Measurements from ENCODE around the gene MRPL24.
A peak's percentile ranks its signal among the peaks of the same experiment; 100 is the strongest.

The MRPL24 gene

DNA sequence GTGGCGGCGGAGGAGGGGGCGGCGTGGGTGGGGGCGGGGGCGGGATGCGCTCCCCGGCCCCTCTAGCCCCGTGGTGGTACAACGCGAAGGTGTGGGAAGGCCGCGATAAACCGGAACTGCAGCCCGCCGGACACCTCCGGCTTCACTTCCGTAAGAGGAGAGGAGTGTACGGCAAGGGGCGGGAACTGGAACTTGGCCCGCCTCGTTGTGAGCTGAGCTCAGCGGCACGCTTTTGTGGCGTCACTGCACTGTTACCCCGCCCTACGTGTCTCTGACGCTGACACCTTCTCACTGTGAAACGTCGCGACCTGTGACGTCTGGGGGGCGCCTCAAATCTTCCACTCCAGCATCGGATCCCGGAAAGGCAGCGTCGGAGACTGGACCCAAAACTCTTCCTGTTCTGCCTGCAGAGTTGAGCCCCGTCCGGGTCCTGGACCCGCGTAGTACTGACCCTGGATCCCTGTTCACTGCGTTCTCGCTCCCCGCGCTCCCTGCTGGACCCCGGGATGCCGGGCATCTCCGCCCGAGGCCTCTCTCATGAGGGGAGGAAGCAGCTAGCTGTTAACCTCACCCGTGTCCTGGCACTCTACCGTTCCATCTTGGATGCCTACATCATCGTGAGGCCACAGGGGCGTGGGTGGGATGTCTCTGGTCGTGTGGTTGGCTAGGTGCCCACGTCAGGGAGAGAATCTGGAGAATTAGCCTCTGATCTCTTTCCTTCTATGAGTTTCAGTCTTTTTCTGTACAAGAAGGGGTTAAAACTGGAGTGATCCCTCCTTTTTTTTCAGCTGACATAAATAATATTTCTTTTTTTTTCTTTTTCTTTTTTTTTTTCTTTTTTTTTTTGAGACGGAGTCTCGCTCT, 12.1 kb downstream of the MRPL24 start, which contains the start of gene ISG20L2:
Gene ISG20L2, minus strand, starts transcription at position 168 of the 864 bp plus-strand sequence. CDS start 1,114 bp downstream, outside the sequence.
- Histone ChIP-seq H3K4me3 (ENCODE audit: low read length) (peak within 1 kb of the TSS; percentile 98), H3K9me3 (ENCODE audit: control insufficient read depth, low read length) (no peaks in the 10 kb centered on the region), H3K27me3 (ENCODE audit: control insufficient read depth, insufficient read depth, low read length) (no peaks in the 10 kb centered on the region), H3K36me3 (ENCODE audit: control insufficient read depth, insufficient read depth, low read length) (no peaks in the 10 kb centered on the region), H3K9ac (ENCODE audit: low read length) (peak within 1 kb of the TSS; percentile 91), H3K4me1 (ENCODE audit: control insufficient read depth, insufficient read depth, low read length) (peaks cover 29% of the 10 kb centered on the region)

DNA sequence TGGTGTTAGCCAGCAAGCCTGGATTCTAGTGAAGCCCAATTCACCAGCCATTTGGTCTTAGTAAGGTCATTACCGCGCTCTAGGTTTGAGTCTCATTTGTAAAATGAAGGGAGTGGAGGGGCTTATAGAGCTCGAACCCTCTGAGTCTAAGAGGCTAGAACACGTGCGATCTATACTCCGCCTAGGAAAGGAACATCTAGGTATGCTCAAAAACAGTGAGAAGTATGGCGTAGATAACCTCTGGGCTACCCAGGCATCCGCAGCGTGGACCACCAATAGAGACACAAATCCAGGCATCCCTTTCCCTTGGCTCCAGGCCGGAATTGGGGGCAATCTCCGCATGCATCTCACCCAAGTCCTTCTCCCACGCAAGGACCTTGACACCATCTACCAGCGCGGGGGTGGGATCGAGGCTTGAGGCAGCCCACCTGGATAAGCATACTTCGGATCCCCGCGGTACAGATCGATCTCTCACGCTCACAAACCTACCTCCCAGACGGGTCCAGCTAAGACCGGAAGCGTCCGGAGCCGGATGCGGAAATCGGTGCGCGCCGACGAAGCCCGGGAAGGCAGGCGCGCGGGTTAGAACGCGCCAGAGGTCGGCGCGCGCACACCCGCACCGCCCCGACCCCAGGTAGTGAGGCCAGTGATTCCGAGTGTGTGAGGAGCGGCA, 12.8 kb downstream of the MRPL24 start, which contains the start of gene METTL25B:
Gene METTL25B, plus strand, starts transcription at position 544 of the 673 bp plus-strand sequence. CDS start 636 bp downstream, outside the sequence.
- peaks cover 5% of the 10 kb centered on the region for H3K36me3 ChIP-seq (ENCODE audit: control insufficient read depth, insufficient read depth, low read length)
- H3K9ac ChIP-seq (ENCODE audit: low read length) = peak within 1 kb of the TSS; percentile 91
- H3K9me3 ChIP-seq (ENCODE audit: control insufficient read depth, low read length) = no peaks in the 10 kb centered on the region
- H3K4me3 ChIP-seq (ENCODE audit: low read length) = peak within 1 kb of the TSS; percentile 98
- H3K27me3 ChIP-seq (ENCODE audit: control insufficient read depth, insufficient read depth, low read length) = no peaks in the 10 kb centered on the region
- peaks cover 29% of the 10 kb centered on the region for H3K4me1 ChIP-seq (ENCODE audit: control insufficient read depth, insufficient read depth, low read length)

DNA sequence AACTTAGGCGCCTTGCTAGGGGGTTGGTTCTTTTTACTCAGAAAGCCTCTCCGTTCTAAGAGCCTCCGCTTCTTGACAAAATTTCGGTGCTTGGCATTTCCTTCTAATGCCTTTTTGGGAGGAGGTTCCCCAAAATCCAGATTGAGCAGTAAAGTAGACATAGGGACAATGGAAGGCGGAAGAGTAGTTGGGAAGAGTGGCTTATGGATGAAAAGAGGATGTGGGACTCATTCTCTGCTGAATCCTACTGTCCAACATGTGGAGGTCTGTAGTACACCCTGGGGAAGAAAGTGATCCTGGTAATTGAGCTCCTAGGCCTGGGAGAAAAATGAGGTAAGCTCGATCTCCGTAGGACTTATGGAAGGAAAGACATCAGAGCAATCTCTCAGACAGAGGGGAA, 13.4 kb downstream of the MRPL24 start:
- Histone ChIP-seq H3K27me3 (ENCODE audit: control insufficient read depth, insufficient read depth, low read length) (no peaks in the 10 kb centered on the region), H3K36me3 (ENCODE audit: control insufficient read depth, insufficient read depth, low read length) (peaks cover 5% of the 10 kb centered on the region), H3K9ac (ENCODE audit: low read length) (peak overlapping the region; percentile 91), H3K9me3 (ENCODE audit: control insufficient read depth, low read length) (no peaks in the 10 kb centered on the region), H3K4me3 (ENCODE audit: low read length) (peak overlapping the region; percentile 91), H3K4me1 (ENCODE audit: control insufficient read depth, insufficient read depth, low read length) (peaks cover 29% of the 10 kb centered on the region)

DNA sequence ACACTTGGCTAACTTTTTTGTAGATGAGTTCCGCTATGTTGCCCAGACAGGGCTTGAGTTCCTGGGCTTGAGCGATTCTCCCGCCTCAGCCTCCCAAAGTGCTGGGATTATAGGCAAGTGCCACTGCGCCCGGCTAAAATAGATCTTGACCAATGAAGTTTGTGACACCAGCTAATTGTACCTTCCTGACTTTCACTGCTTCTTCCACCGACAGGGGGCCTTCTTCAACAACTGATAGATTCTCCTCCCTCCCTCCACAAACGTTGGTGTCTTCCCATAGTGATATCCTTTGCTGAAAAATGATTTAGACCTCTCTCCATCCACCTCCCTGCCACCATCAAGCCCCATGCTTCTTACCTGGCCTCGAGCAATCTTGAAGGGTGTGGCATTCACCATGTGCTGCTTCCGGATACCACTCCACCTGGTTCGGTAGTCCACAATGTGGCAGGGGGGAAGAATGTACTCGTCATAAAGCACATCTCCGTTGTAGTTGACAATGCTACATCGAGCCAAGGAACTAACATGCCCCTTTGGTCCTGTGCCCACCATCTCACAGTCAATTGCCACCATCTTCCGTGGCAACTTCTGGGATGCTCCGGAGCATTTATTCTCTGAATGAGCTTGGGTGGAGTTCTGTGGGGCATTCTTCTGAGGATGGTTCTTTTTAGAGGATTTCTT, 14.2 kb downstream of the MRPL24 start:
- no peaks in the 10 kb centered on the region for H3K9me3 ChIP-seq (ENCODE audit: control insufficient read depth, low read length)
- peaks cover 29% of the 10 kb centered on the region for H3K4me1 ChIP-seq (ENCODE audit: control insufficient read depth, insufficient read depth, low read length)
- H3K27me3 ChIP-seq (ENCODE audit: control insufficient read depth, insufficient read depth, low read length) = no peaks in the 10 kb centered on the region
- H3K36me3 ChIP-seq (ENCODE audit: control insufficient read depth, insufficient read depth, low read length) = peaks cover 5% of the 10 kb centered on the region
- no peak overlapping the region for H3K4me3 ChIP-seq (ENCODE audit: low read length)
- H3K9ac ChIP-seq (ENCODE audit: low read length) = peak overlapping the region; percentile 91

DNA sequence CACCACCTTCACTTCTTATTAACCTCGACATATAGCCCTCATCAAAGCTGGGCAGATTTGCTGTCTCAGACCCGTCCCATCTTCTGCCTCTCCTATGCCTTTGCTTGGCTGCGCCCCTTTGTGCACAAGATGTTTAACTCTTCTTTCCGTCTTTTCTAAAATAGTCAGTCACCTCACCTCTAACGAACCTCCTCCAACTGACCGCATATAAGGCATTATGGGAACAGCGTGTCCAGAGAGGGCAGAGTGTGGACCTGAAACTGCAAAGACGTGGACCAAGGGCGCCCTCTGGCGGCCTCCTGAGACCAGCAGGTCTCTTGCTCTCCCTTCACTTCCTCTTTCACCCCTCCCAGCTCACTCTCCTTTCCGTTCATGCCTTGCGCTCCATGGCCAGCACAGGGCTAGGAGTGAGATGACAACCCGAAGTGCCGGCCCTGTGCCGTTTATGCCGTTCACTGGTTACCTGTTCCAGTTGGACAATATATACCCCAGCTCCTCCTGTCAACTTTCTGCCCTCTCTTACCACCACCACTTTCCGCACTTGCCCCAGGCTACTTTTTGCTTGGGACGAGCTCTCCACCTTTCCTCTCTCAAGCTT, 15.1 kb downstream of the MRPL24 start:
- Histone ChIP-seq H3K36me3 (ENCODE audit: control insufficient read depth, insufficient read depth, low read length) (peaks cover 5% of the 10 kb centered on the region), H3K27me3 (ENCODE audit: control insufficient read depth, insufficient read depth, low read length) (no peaks in the 10 kb centered on the region), H3K9me3 (ENCODE audit: control insufficient read depth, low read length) (no peaks in the 10 kb centered on the region), H3K9ac (ENCODE audit: low read length) (peak overlapping the region; percentile 27), H3K4me1 (ENCODE audit: control insufficient read depth, insufficient read depth, low read length) (peaks cover 29% of the 10 kb centered on the region), H3K4me3 (ENCODE audit: low read length) (no peak overlapping the region)

DNA sequence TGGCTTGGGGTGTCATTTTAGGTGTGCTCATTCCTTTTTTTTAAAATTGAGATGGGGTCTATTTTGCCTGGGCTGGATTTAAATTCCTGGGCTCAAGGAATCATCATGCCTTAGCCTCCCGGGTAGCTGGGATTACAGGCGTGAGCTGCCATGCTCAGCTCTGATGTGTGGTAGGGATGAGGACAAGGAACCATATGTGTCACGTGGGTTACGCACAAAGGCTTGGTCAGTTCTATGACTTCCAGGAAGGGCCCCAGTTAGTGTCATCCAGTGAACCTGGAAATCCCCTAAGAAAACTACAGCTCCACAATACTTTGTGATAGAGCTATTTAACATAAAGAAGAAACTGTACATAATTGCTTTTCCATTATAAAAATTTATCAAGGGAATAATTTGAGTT, 19.4 kb downstream of the MRPL24 start:
- peaks cover 5% of the 10 kb centered on the region for H3K36me3 ChIP-seq (ENCODE audit: control insufficient read depth, insufficient read depth, low read length)
- H3K9ac ChIP-seq (ENCODE audit: low read length) = no peak overlapping the region
- H3K27me3 ChIP-seq (ENCODE audit: control insufficient read depth, insufficient read depth, low read length) = no peaks in the 10 kb centered on the region
- H3K9me3 ChIP-seq (ENCODE audit: control insufficient read depth, low read length) = no peaks in the 10 kb centered on the region
- H3K4me1 ChIP-seq (ENCODE audit: control insufficient read depth, insufficient read depth, low read length) = peaks cover 17% of the 10 kb centered on the region
- no peak overlapping the region for H3K4me3 ChIP-seq (ENCODE audit: low read length)

DNA sequence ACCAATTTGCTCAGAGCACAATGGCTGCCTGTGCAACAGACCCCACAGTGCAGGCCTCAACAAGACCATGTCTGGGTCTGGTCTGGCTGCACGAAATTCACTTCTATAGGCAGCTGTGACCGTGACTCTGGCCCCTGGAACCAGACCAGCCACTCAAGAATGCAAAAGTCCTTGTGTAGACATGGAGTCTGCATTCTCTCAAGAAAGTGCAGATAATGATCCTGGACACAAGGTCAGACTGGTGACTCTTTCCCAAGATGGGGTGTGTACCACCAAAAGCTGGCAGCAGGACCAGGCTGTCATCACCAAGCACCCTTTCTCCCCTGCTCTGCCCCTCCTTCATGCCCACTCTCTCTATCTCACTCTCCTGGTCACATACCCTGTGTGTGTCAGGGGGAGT, 19.8 kb downstream of the MRPL24 start:
- H3K36me3 ChIP-seq (ENCODE audit: control insufficient read depth, insufficient read depth, low read length) = peaks cover 5% of the 10 kb centered on the region
- H3K27me3 ChIP-seq (ENCODE audit: control insufficient read depth, insufficient read depth, low read length) = no peaks in the 10 kb centered on the region
- no peak overlapping the region for H3K9ac ChIP-seq (ENCODE audit: low read length)
- no peak overlapping the region for H3K4me3 ChIP-seq (ENCODE audit: low read length)
- peaks cover 13% of the 10 kb centered on the region for H3K4me1 ChIP-seq (ENCODE audit: control insufficient read depth, insufficient read depth, low read length)
- no peaks in the 10 kb centered on the region for H3K9me3 ChIP-seq (ENCODE audit: control insufficient read depth, low read length)

DNA sequence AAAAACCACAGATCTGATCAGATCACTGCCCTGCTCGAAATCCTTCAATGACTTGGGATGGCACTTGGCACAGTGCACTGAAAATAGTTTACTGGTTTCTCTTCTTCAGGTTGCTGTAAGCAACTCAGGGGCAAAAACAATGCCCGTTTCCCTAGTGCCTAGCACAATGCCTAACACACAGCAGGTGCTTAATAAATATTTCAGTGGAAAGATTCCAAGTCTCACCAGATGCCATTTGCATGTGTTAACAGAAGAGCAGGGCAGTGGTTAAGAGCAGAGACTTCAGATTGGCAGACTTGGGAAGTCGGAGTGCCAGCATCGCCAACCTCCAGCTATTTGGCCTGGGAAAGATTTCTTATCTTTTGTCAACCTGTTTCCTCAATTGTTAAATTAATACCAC, 23.5 kb downstream of the MRPL24 start:
- no peaks in the 10 kb centered on the region for H3K4me1 ChIP-seq (ENCODE audit: control insufficient read depth, insufficient read depth, low read length)
- H3K4me3 ChIP-seq (ENCODE audit: low read length) = no peak overlapping the region
- H3K9me3 ChIP-seq (ENCODE audit: control insufficient read depth, low read length) = no peaks in the 10 kb centered on the region
- H3K36me3 ChIP-seq (ENCODE audit: control insufficient read depth, insufficient read depth, low read length) = no peaks in the 10 kb centered on the region
- no peaks in the 10 kb centered on the region for H3K27me3 ChIP-seq (ENCODE audit: control insufficient read depth, insufficient read depth, low read length)
- H3K9ac ChIP-seq (ENCODE audit: low read length) = no peak overlapping the region

DNA sequence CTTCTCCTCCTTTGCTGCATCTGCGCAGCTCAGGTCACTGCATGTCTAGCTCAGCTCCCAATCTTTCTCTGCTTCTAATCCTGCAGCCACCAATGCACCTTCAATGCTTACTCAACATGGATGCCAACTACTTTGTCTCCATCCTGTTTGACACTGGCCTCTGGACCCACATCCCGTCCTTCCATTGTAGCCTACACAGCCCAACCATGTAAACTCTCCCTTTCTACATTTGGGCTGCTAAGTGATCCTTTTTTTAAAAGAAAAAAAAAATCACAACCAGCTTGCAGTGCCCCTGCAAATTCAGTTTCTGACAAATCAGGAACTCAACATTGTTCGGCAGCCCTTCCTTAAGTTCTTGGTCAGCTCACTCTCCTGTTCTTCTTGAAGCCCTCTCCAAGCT, 26.1 kb downstream of the MRPL24 start:
- no peaks in the 10 kb centered on the region for H3K9me3 ChIP-seq (ENCODE audit: control insufficient read depth, low read length)
- peaks cover 9% of the 10 kb centered on the region for H3K4me1 ChIP-seq (ENCODE audit: control insufficient read depth, insufficient read depth, low read length)
- no peaks in the 10 kb centered on the region for H3K27me3 ChIP-seq (ENCODE audit: control insufficient read depth, insufficient read depth, low read length)
- no peak overlapping the region for H3K9ac ChIP-seq (ENCODE audit: low read length)
- H3K4me3 ChIP-seq (ENCODE audit: low read length) = no peak overlapping the region
- no peaks in the 10 kb centered on the region for H3K36me3 ChIP-seq (ENCODE audit: control insufficient read depth, insufficient read depth, low read length)

DNA sequence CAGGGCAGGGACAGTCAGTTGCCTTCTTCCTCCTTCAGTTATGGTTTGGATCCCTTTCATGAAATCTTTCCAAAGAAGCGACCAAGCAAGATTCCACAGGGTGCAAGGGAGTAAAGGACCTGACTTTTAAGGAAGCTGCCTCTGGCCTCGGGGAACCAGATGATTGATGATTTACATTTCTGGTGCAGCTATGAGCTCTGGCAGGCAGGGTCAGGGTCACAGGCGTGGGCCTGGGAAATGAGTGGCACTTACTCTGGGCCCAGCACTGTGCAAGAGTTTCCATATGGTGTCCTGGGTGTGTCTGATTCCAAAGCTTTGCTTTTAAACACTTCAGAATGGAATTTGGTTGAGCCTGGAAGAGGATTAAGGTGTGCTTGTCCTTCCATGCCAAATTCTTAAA, 28.3 kb downstream of the MRPL24 start:
- Histone ChIP-seq H3K27me3 (ENCODE audit: control insufficient read depth, insufficient read depth, low read length) (no peaks in the 10 kb centered on the region), H3K4me3 (ENCODE audit: low read length) (no peak overlapping the region), H3K4me1 (ENCODE audit: control insufficient read depth, insufficient read depth, low read length) (peaks cover 28% of the 10 kb centered on the region), H3K9ac (ENCODE audit: low read length) (no peak overlapping the region), H3K9me3 (ENCODE audit: control insufficient read depth, low read length) (no peaks in the 10 kb centered on the region), H3K36me3 (ENCODE audit: control insufficient read depth, insufficient read depth, low read length) (no peaks in the 10 kb centered on the region)

DNA sequence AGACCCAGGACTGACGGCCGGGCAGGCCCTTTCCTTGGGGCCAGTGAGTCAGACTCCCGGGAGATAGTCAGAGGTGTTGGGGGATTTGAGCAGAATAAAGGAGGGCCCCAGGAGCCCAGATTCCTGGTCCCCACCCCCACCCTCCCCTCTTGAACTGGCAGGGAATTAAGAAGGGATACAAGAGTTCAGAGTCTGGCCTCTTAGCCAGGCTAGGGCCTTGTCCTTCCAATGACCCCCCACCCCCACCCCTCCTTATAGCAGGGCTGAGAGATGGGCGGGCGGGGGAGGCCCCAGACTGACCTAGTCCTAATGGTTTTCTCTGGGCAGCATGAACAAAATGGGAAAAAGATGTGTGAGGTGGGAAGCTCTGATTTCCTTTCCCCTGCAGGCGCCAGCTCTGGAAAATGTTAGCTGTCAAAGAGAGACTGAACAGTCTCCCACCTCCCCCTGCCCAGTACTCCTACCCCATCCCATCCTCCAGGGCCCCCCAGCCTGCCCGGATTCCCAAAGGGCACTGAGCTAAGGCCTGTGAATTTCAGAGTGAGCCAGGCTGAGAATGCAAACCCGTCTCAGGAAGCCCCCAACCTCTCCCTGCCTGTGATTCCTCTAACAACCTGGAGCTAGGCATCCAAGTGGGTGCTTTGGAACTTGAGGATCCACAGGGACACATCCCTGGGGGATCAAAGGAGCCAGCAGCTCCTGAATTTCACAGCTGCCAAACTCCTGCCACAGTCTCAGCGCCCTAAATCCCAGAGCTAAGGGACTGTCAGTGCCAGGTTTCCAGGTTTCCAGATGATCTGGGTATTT, 29.7 kb downstream of the MRPL24 start:
- peaks cover 3% of the 10 kb centered on the region for H3K27me3 ChIP-seq (ENCODE audit: control insufficient read depth, insufficient read depth, low read length)
- H3K4me3 ChIP-seq (ENCODE audit: low read length) = no peak overlapping the region
- no peaks in the 10 kb centered on the region for H3K9me3 ChIP-seq (ENCODE audit: control insufficient read depth, low read length)
- peaks cover 39% of the 10 kb centered on the region for H3K4me1 ChIP-seq (ENCODE audit: control insufficient read depth, insufficient read depth, low read length)
- no peaks in the 10 kb centered on the region for H3K36me3 ChIP-seq (ENCODE audit: control insufficient read depth, insufficient read depth, low read length)
- H3K9ac ChIP-seq (ENCODE audit: low read length) = no peak overlapping the region

All from mucosa of stomach (tissue), 1 donor.